ENCODE data around the gene KLHL22.
A peak's percentile ranks its signal among the peaks of the same experiment; 100 is the strongest.
"Not testable (repeated sequence)": the region's sequence is repeated elsewhere in the genome, so short reads cannot be mapped to it uniquely, and the experiment has no call there.

The KLHL22 gene

GRCh38 chr22:20421507-20421874 is 74.1 kb downstream of the KLHL22 start:
- DNase-seq (ENCODE audit: low read depth), result no peak

- DNase-seq (ENCODE audit: low read depth), result no peak
Observed at GRCh38 chr22:20420157-20420842, 75.3 kb downstream of the KLHL22 start.

GRCh38 chr22:20419664-20419951 is 76.0 kb downstream of the KLHL22 start:
- DNase-seq (ENCODE audit: low read depth), result no peak

DNA sequence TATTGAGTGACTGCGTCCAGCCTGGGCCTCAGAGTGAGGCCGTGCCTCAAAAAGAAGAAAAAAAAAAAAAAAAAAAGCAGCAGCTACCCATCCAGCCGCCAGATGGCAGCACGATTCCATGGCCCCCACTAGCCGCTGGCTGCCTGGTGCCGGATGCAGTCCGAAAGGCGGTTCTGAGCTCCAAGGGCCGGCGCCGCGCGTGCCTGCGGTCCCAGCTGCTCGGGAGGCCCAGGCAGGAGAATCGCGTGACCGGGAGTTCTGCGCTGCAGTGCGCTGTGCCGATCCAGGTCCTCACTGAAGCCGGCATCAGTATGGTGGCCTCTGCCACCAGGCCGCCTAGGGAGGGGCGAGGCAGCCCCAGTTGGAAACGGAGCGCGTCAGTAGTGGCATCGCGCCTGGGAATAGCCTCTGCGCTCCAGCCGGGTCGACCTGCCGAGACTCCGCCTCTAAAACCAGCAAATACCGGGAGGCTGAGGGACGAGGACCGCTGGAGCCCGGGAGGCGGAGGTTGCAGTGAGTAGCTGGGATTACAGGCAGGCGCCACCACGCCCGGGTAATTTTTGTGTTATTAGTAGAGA is 77.3 kb downstream of the KLHL22 start:
- DNase-seq (ENCODE audit: low read depth), result peak; percentile 57

- DNase-seq (ENCODE audit: low read depth), result not testable (repeated sequence)
Observed at GRCh38 chr22:20415699-20416098, 79.9 kb downstream of the KLHL22 start.

GRCh38 chr22:20415241-20415640 is 80.4 kb downstream of the KLHL22 start:
- DNase-seq (ENCODE audit: low read depth), result not testable (repeated sequence)

DNA sequence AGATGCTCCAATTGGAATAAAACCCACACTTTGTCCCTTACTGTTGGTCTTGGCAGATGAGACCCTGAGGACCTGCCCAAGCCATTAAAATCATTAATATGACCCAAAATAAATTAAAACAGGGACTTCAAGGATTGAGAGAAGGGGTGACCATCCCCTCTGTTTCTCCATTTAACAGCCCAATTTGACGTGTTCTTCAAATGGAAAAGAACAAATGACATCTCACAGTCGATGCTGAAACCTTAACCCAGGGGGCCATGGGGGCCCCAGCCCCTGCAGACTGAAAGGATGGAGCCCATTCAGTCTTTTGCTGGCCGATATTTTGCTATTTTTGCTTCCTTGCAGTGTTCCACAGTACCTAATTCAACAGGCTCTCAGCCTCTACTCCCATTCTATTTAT is 81.1 kb downstream of the KLHL22 start:
- DNase-seq (ENCODE audit: low read depth), result no peak

- no peak for DNase-seq (ENCODE audit: low read depth)
Observed at GRCh38 chr22:20414059-20414440, 81.5 kb downstream of the KLHL22 start.

GRCh38 chr22:20413217-20414058 is 82.2 kb downstream of the KLHL22 start:
- no peak for DNase-seq (ENCODE audit: low read depth)

GRCh38 chr22:20412474-20413216 is 83.0 kb downstream of the KLHL22 start:
- DNase-seq (ENCODE audit: low read depth), result no peak

GRCh38 chr22:20409385-20409784 is 86.2 kb downstream of the KLHL22 start:
- DNase-seq (ENCODE audit: low read depth), result not testable (repeated sequence)

DNA sequence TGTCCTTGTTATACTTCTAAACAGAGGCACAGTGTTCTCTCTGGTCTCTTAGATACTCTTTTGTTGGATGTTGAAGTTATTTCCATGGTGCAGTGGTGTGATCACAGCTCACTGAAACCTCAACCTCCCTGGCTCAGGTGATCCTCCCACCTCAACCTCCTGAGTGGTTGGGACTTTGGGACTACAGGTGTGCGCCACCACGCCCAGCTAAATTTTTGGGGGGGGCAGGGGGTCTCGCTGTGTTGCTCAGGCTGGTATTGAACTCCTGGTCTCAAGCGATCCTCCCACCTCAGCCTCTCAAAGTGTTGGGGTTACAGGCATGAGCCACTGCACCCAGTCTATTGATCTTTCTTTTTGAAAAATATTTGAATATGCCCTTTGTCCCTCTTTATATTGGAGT is 86.7 kb downstream of the KLHL22 start:
- DNase-seq (ENCODE audit: low read depth), result no peak

DNA sequence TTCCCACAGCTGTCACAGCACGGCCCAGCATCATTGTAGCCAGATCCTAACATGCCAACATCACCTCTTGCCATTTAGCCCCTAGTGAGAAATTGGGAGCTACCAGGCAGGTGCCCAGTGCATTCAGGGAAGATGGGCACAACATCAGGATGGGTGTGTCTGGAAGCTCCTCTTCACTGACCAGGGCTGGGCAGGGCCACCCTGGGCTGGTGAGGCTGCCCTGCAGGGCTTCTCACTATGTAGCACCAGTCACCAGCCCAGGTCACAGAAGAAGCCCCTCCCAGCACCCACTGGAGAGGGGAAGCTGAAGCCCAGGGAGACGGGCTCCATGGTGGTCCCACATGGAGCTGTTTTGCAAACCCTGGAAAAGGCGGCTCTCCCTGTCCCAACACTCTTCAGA is 87.8 kb downstream of the KLHL22 start:
- DNase-seq (ENCODE audit: low read depth), result no peak

- DNase-seq (ENCODE audit: low read depth), result no peak
Observed at GRCh38 chr22:20406686-20407408, 88.7 kb downstream of the KLHL22 start.

- DNase-seq (ENCODE audit: low read depth), result no peak
Observed at GRCh38 chr22:20405931-20406685, 89.5 kb downstream of the KLHL22 start.

DNA sequence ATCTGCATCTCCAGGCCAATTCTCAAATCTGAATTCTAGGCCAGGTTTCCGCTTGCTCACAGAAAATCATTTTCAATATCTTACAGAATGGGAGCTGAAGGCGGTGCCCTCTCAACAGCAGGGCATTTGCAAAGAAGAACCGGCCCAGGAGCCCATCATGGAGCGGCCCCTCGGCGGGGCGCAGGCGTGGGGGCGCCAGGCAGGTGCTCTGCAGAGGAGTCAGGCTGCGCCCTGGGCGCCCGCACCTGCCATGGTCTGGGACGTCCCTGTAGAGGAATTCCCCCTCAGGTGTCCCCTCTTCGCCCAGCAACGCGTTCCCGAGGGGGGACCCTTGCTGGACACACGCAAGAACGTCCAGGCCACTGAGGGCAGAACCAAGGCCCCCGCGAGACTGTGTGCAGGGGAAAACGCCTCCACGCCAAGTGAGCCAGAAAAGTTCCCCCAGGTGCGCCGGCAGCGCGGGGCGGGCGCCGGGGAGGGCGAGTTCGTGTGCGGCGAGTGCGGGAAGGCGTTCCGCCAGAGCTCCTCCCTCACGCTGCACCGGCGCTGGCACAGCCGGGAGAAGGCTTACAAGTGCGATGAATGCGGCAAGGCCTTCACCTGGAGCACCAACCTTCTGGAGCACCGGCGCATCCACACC is 90.2 kb downstream of the KLHL22 start:
- DNase-seq (ENCODE audit: low read depth), result no peak

- DNase-seq (ENCODE audit: low read depth), result no peak
Observed at GRCh38 chr22:20404881-20405280, 90.7 kb downstream of the KLHL22 start.

GRCh38 chr22:20403779-20404140 is 91.8 kb downstream of the KLHL22 start:
- DNase-seq (ENCODE audit: low read depth), result no peak

DNA sequence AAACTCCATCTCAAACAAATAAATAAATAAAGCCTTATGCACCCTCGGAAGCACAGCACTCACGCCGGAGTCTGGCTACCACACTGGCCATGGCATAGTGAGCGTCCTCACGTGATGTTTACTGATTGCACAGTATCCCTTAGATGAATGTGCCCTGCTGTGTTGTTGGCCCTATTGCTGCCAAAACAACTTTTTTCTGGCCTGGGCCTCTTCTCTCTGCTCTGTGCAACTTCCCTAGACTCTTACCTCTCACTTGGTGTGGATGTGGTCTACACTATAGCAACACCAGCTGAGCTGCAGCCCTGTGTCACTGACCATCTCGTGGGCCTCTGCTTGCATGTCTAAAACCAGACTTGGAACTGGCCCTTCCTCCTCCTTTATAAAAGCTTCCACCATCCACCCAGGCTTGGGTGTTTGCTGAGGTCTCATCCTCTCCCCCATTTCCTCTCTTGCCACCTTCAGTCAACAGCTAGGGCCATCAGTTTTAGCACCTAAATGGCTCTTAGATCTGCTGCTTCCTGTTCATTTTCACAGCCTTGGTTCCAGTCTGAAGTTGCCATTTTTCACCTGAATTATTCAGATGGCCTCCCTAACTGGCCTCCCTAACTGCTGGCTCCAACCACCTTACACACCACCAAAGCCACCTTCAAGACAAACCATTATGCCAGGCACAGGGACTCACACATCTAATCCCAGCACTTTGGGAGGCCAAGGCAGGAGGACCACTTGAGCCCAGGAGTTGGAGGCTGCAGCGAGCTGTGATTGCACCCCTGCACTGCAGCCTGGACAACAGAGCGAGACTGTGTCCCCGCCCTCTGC is 92.4 kb downstream of the KLHL22 start:
- no peak for DNase-seq (ENCODE audit: low read depth)
